Measurements from ENCODE around the gene ASPRV1.

Gene ASPRV1

GRCh38 chr2:69975853-69976462 lies 14.5 kb upstream of the ASPRV1 start:
- DNase-seq (ENCODE audit: low spot score) = no peak
- TF ChIP-seq, protein P1, sequence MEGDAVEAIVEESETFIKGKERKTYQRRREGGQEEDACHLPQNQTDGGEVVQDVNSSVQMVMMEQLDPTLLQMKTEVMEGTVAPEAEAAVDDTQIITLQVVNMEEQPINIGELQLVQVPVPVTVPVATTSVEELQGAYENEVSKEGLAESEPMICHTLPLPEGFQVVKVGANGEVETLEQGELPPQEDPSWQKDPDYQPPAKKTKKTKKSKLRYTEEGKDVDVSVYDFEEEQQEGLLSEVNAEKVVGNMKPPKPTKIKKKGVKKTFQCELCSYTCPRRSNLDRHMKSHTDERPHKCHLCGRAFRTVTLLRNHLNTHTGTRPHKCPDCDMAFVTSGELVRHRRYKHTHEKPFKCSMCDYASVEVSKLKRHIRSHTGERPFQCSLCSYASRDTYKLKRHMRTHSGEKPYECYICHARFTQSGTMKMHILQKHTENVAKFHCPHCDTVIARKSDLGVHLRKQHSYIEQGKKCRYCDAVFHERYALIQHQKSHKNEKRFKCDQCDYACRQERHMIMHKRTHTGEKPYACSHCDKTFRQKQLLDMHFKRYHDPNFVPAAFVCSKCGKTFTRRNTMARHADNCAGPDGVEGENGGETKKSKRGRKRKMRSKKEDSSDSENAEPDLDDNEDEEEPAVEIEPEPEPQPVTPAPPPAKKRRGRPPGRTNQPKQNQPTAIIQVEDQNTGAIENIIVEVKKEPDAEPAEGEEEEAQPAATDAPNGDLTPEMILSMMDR (IDR thresholded peaks at IDR 0.05; ENCODE audit: extremely low read depth, missing control alignments) = no peak

DNA sequence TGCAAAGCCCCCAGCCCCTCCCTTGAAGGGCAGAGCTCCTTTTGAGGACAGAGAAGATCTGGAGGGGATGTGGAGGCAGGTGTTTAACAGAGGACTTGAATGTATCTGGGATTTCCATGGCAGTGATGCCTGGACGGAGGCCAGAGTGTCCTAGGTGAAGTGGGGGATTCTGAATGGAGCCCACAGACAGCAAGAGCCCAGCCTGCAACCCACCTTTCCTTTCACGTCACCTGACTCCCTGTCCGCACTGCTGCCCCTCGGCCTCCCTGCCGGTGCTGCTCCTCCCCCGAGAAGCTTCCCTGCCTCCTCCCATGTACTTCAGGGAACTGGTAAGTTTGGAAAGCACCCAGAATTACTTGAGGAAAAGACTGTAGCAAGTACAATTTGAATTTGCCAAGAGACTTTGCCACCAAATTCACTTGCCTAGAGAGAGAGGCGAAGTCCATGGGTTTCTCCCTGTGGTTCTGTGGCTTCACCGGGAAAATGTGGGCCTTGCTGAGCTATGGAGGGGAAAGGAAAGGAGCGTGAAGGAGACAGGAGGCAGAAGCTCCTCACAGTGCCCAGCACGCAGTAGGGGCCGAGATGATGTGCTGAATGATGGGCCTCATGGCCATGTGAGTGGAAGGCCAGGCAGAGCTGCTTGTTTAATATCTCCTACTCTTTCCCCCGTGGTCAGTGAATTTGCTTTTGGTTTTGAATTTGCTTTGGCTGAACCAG lies 13.9 kb upstream of the ASPRV1 start:
- no peak for DNase-seq (ENCODE audit: low spot score)
- TF ChIP-seq, protein P1 (IDR thresholded peaks at IDR 0.05; ENCODE audit: extremely low read depth, missing control alignments) = no peak

GRCh38 chr2:69973335-69973735 lies 11.9 kb upstream of the ASPRV1 start:
- no peak for DNase-seq (ENCODE audit: low spot score)
- TF ChIP-seq, protein P1 (IDR thresholded peaks at IDR 0.05; ENCODE audit: extremely low read depth, missing control alignments) = no peak

DNA sequence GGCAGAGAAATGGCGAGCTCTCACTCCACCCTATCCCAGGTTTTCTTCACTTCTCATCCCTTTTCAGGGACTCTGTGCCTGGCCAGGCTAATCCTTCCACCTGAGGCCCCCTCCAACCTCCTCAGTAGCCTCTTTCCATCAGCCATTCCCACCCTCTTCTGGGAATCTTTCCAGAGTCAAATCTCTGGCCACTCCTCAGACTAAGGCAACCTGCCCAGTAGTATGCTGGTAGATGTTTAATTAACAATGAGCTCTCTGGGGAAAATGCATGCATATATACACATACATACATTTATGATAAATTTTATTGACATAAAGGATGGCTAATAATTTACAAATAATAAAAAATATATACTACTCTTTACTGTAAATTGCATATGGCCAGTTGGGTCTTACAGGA lies 11.4 kb upstream of the ASPRV1 start:
- DNase-seq (ENCODE audit: low spot score) = no peak
- TF ChIP-seq, protein P1 (IDR thresholded peaks at IDR 0.05; ENCODE audit: extremely low read depth, missing control alignments) = no peak

- DNase-seq (ENCODE audit: low spot score) = no peak
- TF ChIP-seq, protein P1 (IDR thresholded peaks at IDR 0.05; ENCODE audit: extremely low read depth, missing control alignments) = no peak
Measured at GRCh38 chr2:69969991-69970390, 8.6 kb upstream of the ASPRV1 start.

DNA sequence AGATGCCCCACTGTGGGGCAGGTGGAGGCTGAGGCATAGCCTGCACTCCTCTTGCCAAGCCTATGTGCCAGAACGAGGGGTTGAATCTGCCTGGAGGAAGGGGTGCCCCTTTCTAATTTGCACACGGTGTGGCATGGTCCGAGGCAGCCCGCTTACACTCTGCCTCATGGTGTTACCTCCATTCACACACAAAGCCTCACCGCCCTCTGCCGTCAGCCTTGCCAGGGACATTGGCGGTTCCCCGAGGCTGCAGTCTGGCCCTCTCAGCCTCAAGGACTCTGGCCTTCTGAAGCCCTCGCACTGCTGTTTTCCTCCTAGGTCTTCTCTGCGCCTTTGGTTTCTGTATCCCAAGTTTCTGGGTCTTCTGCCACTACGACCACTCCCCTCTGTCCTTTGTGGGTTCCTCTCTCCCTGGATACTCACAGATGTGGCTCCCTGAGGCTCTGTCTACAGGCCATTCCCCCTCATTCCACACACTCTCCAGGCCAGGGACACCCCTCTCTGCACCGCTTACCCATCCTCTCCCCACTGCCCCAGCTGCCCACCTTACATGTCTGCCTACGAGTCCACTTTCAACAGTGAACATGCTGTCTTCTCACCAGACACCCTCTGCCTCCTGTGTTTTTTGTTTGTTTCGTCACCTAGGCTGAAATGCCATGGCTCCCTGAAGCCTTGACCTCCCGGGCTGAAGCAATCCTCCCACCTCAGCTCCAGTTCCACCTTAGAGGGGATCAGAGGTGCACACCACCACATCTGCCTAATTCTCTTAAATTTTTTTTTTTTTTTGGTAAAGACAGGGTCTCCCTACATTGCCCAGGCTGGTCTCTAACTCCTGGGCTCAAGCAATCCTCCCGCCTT lies 7.9 kb upstream of the ASPRV1 start:
- TF ChIP-seq, protein P1 (IDR thresholded peaks at IDR 0.05; ENCODE audit: extremely low read depth, missing control alignments) = no peak
- DNase-seq (ENCODE audit: low spot score) = no peak

DNA sequence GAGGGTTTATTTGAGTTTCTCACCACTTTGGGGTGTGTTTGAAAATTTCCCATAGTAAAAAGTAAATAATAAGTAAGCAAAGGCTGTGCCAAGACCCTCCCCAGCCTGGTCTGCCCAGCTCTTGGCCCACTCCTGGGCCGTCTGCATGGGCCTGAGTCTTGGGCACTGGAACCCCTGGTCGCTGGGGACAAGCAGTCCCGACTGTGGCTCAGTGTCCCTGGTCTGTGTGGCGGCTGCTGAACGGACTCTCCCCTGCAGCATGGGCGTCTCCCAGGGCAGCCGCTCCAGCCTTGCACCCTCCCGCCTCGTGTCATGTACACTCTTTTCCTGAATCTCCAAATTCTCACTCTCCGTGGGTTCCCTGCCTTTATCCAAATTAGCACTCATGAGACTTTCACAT lies 7.2 kb upstream of the ASPRV1 start:
- TF ChIP-seq, protein P1 (IDR thresholded peaks at IDR 0.05; ENCODE audit: extremely low read depth, missing control alignments) = no peak
- DNase-seq (ENCODE audit: low spot score) = no peak
